Stimulated activated CD4-positive, alpha-beta T cell treated with anti-CD3 and anti-CD28 coated beads, Interleukin-1b, Interleukin-23, amount 100 ng/mL, for 4 hours (primary cell): ENCODE data around the gene TBCK.

Experiments used
- DNase-seq, 2 donors: peaks; one replicate each; pipeline ENCODE4 v3.0.0-alpha.2; 2020; ENCODE audit warnings: low read depth in 2 of 2

The TBCK gene

DNA sequence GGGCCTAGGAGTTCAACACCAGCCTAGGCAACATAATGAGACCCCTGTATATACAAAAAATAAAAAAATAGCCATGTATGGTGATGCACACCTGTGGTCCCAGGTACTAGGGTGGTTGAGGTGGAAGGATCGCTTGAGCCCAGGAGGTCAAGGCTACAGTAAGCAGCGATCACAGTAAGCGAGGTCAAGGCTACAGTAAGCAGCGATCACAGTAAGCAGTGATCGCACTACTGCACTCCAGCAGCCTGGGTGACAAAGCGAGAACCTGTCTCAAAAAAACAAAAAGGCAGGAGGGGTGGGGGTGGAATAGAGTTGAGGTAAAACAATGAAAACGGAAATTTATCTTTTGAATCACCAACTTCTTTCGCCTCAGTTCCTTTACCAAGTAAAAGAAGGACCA is 29.4 kb downstream of the TBCK start:
- DNase-seq, result no peak

DNA sequence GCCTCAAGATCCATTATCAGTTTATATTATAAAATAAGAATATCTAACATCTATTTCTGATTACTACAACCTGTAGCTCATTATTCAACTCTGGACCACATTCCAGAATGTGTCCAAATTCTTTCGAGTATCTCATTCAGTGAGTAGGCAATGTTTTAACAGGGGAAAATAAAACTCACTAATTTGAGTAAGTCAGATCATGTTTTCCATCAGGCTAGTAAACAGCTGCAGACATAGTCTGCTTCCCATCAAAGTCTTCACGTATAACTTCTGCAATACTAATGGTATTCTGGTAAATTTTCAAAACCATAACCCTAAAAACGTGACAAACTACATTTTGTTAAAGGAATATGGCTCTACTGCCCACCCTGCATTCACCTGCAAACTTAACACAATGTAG is 31.8 kb downstream of the TBCK start:
- no peak for DNase-seq

GRCh38 chr4:106277140-106277675 is 38.8 kb downstream of the TBCK start:
- no peak for DNase-seq

DNA sequence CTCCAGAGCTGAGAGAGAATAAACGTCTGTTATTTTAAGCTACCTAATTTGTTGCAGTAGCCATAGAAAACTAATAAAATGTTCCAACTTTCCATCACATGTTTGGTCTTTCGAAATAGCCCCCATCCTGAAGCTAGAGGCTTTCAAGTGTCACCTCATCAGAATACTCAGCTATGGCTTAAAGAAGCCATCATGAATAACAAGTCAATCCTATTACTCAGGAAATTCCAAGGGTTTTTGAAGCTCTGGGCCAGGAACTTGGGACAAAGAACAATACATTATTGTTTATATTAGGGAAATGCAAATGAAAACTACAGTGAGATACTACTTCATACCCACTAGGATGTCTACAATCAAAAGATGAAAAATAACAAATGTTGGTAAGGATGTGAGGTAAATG is 42.2 kb downstream of the TBCK start:
- no peak for DNase-seq

DNA sequence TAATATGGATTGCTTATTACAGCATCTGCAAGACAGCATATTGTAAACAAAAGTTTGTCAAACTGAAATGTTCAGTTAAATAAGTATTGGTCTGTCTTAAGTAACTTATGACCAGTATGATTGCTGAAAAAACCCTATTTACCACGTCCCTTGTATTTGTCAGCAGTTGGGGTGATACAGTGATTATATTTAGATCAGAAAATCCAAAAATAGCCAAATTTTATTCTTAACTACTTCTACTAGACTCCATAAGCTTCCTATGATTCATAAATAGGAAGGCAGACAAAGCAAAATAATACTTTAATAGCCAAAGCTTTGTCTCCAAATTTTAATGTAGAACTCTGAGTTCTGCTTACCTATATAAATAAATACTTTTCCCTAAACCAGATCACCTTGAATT is 45.3 kb downstream of the TBCK start:
- DNase-seq, result no peak

DNA sequence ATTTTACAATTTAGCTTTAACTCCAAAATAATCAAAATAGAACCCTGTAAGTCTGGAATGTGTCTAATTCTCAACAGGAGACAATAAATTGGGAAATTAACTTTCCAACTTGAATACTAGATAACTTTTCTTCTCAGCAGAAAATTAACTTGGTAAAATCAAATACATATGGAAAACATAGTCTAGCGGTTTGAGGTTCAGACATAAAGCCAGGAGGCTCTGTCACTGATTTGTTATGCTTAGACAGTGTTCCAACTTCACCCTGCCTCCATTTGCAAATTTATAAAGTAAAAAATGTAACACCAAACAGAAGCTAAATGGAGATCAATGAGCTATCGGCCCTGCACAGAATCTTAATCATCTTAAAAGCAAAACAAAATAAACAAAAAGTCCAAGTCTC is 46.3 kb downstream of the TBCK start:
- no peak for DNase-seq

- DNase-seq, result no peak
Measured at GRCh38 chr4:106268786-106269185, 47.2 kb downstream of the TBCK start.

DNA sequence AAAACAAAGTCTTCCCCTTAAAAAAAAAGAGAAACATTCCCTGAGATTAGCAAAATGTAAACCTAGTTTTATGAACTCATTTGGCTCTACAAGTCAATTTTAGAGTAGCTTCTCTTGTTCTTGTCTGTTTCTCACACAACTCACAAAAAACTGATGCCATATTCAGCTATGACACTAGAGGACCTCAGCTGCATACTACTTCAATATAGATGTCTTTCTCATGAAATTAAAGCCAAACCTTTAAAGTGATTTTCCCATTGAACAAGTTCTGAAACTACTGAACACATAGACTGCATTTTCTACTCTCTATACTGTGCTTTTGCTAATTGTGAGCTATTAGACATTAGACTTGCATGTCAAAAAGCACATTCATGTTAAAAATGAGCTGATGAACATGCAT is 49.8 kb downstream of the TBCK start:
- DNase-seq, result no peak

GRCh38 chr4:106264331-106264728 is 51.7 kb downstream of the TBCK start:
- DNase-seq, result no peak

DNA sequence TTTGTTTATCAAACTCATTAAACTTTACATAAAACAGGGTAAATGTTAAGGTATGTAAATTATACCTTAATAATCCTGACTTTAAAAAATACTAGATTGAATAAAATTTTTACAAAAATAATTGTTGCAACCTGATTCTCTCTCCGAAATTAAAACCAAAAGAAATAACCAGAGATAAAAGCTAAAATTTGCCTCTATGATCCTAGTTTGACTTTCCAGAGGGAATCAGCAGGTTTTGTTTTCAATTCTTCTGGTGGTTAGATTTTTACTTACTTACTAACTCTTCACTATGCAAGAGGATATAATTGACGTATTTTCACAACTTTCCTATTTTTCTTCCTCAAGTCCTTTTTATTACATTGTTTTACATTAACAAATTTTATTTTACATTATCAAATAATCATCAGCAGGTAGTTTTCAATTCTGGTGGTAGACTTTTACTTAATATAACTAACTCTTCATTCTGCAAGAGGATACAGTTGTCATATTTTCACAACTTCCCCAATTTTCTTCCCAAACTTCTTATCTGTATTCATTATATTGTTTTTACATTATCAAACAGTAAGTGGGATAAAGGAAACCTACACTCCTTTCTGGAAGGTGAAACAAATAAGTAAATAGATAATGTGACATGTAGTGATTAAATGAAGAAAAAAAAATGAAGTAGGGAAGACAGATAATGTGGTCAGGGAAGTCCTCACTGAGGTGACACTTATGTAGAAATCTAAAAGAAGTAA is 52.2 kb downstream of the TBCK start:
- no peak for DNase-seq

DNA sequence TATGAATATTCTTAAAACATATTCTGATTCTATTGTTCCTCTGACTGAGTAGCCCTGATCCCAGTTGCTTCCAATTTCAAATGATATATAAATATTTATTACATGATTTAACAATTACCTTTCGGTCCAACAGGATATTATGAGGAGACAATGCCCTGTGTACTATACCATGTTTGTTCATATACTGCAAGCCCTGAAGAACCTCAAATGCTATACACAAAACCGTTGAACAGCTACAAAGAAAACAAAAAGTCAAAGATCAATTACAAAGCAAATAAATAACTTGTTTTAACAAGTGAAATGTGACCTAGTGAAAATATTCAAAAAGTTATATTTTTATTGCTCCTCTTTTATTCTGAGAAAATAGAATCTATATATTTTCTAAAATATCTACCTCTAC is 54.0 kb downstream of the TBCK start:
- DNase-seq, result no peak

- DNase-seq, result no peak
Measured at GRCh38 chr4:106258145-106259045, 57.6 kb downstream of the TBCK start.

DNA sequence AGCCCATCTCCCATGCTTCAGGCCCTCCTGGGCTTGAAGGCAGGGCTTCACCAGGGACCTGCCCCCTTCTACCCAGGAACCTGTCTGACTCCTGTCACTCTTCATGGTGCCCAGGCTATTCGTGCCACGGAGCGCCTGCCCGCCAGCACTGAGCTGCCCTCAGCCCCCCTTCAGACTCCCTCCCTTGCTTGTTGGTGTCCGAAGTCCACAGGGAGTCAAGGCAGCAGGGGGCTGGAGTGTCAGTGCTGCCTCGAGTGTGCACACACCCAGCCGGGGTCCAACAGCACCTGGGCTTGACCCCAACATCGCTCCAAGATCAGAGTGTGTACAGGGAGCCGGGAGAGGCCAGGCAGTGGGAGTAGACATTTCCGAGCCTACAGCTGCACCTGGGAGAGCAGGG is 59.8 kb downstream of the TBCK start:
- no peak for DNase-seq

DNA sequence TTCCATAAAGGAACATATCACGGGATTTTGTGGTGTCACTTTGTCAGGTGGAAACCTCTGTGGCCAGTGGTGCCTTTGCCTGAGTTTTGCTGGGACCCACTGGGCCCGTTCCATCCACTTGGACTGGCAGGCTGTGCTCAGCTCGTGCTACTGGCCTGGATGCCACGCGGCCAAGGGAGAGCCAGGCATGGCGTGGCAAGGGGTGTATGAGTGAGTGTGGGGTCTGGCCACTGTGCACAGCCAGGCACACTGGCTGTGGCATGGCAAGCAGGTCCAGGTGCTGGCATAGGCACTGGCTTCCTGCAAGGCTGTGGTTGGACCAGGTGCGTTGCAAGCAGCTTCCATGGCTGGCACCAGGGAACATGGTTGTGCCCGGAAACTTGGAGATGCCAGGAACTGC is 60.8 kb downstream of the TBCK start:
- DNase-seq, result no peak

DNA sequence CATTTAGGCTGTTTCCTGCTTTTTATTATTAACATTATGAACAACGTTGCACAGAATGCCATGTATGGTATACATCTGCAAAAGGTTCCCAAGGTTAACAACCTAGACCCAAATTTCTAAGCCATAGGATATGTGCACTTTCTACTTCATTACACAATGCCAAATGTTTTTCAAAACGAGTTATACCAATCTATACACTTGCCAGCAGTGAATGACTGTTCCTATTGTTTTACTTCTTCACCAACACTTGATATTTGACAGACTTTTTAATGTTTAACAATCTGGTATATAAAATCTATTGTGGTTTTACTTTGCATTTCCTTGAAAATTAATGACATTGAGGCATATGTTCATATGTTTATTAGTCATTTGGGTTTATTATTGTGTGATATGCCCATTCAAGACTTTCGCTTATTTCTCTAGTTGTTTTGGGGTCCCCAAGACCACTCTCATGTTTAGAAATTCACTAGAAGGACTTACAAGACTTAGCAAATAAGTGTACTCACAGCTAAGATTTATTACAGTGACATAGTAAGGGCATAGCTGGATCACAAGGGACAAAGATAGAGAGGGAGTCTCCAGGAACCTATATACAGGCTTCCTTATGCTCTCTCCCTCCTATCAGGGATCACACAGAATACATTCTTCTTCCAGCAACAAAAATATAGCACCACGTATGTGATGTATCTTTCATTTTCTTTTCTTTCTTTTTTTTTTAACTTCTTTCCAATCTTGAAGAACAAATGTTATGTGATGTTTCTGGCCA is 62.5 kb downstream of the TBCK start:
- DNase-seq, result no peak

- DNase-seq, result no peak
Measured at GRCh38 chr4:106247600-106247999, 68.4 kb downstream of the TBCK start.

DNA sequence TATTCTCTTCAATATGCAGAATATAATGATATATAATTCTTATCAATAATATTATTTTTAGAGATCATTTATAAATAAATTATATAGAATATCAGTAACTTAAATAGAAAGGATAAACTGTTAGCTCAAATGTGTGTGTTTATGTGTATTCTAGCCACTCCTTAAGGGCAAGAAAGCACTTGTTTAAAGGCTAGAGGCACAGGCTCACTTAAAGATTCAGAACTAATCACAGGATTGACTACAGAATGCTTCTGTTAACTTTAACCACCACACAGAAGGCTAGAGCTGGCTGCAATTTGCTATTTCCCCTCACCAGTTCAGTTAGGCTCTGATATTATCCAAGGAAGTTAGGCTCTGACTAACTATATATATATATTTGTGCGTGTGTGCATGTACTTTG is 69.6 kb downstream of the TBCK start:
- no peak for DNase-seq

DNA sequence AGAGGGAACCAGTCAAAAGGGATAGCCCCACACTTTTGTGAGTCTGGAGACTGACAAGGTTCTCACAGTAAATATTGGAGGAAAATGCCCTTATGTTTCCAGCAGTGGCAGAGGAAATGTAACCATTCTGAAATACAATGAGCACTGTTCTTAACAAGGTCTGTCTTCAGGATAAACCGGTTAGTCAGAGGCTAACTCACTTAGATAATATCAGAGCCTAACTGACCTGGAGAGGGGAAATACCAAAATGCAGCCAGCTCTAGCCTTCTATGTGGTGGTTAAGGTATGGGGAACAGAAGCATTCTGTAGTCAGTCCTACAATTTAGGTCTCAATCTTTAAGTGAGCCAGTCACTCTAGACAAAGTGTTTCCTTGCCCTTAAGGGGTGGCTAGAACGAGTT is 70.8 kb downstream of the TBCK start:
- DNase-seq, result no peak

DNA sequence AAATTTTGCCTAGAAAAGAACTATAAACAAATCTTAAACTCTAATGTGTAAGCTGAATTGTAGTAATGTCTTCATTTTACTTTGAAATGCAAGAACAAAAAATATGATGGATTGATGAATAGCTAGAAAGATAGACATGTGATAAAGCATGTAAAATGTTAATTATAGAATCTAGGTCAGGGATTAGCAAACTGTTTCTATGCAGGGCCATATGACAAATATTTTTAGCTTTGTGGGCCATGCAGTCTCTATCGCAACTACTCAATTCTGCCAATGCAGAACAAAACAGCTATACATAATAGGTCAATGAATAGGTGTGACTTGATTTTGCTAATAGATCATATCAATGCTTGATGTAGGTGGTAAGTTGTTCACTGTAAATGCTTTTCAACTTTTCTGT is 75.3 kb downstream of the TBCK start:
- no peak for DNase-seq

DNA sequence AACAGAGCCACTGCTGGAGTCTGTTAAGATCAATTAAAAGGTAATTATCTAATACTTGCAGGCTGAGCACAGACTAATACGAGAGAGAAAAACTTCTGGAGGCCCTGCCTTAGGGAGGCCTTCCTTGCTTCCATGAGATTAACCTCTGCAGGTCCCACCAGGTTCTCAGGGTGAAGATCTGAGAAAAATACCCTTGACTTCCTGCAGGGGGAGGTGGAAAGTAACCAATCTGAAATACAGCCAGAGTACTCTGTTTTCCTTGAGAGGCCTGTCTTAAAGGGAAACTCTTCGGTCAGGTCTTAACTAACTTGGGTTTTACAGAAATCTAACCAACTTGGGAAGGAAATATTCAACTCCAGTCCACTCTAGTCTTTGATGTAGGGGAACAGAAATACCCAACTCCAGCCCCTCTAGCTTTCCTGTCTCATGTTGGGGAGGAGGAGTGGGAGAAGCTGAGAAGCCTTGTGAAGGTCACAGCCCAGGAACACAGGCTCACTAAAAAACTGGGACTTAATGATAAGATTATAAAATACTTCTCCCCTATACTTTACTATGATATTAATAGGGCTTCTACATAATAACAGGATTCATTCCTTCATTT is 77.1 kb downstream of the TBCK start:
- DNase-seq, result no peak

GRCh38 chr4:106231931-106232330 is 84.1 kb downstream of the TBCK start:
- DNase-seq, result no peak

DNA sequence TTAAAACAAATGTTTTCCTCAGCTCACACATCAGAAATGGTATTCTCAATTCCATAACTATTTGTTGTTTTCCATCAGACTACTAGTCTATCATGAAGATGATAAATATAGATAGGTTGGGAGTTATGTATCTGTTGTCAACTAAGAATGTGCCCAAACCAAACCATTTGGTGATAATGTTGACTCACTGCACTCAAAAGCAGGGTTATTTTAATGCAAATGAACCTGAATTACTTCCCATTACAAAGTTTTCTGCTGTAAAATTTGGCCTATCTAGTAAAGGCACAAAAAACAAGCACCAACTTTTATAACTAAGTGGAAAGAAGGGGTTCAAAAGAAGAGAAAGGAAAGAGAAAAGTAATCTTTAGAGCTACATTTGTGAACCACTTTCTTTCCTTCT is 93.5 kb downstream of the TBCK start:
- DNase-seq, result no peak
